Lower leg skin (tissue), 4 donors: ENCODE data around the gene PRKCE. TPM values are rescaled to one million over a fixed set of nuclear protein-coding genes. Genes with fewer than 3 reads are reported as not detected.

Experiments used
- DNase-seq, 2 donors: peaks; one replicate each; pipeline ENCODE4 v3.0.0-alpha.2; 2019; ENCODE audit warnings: low spot score in 2 of 2
- H3K4me3 ChIP-seq: fragments of 200-600 bp; sonication (generic); 2 replicates; pipeline ENCODE4 v1.5.1; 2017; ENCODE audit warnings: mild to moderate bottlenecking, low read depth; ENCODE audit not compliant: poor library complexity, severe bottlenecking
- CTCF ChIP-seq, 3 donors: fragments of 450-650 bp; IDR thresholded peaks; one replicate each; pipeline ENCODE4 v1.5.1; 2016; ENCODE audit warnings: antibody characterized with exemption in 3 of 3, mild to moderate bottlenecking in 3 of 3, moderate library complexity in 2 of 3
- POLR2A ChIP-seq, 2 donors: fragments of 450-650 bp; IDR thresholded peaks; one replicate each; pipeline ENCODE4 v1.6.1; 2016 to 2017; ENCODE audit warnings: antibody characterized with exemption in 2 of 2, mild to moderate bottlenecking in 1 of 2, moderate library complexity in 1 of 2
- WGBS, 2 donors: methylation state at CpG; one replicate each; pipeline ENCODE4 v1.1.5; 2018; 5-methylcytosine and 5-hydroxymethylcytosine counted together
- intact Hi-C: fragments of 100-400 bp; cut with DNase I; formaldehyde crosslinking; loops from one replicate; pipeline ENCODE4 v1.15.0; 2023; ENCODE audit warnings: low total_unique reads
- total RNA-seq, 4 donors: library from RNA; depleted of rRNA; stranded (reverse); fragments of >200 nt; gene quantifications; one replicate each; pipeline ENCODE4 v1.1.0, GENCODE V29; 2016

The PRKCE gene
- total RNA-seq, 4 donors from 2014 or later = 3.5 to 10.3 (median 6.1) TPM

DNA sequence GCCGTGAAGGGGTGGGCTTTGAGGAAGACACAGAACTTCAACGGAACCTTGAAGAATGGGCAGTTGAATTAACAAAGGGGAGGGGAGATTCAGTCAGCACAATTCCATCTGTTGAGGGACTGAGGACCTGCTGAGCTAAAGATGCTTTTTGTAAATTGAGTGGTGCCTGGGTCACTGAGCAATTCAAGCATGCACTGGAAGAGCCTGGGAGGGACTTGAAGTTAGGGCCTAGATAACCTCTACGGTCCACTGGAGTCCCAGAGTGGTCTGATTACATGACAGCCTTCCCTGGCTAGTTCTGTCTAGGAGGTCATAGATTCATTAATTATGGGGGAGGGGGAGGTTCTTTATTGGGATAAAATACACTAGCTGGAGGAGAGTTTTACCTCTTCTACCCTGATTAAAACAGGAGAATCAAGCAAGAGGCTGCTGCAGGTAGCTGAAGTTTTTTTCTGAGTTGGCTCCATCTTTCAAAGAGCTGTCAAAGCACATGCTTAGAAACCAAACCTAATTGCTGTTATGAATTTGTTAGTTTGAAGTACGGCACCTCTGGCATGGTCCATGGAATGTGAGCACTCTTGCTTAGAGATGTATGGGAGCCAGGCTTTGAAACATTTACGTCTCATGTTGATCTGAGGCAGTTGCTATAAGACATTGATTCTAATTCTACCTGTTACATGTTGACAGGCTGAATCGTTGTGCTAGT is 290.2 kb downstream of the PRKCE start:
- no peak for DNase-seq
- H3K4me3 ChIP-seq = no peak overlapping the region

GRCh38 chr2:45942237-45942738 is 290.8 kb downstream of the PRKCE start:
- WGBS, 2 donors = 58 to 72% methylated on average over 9 of the region's 9 CpGs
- TF ChIP-seq POLR2A (IDR thresholded peaks at IDR 0.05) (no peak), CTCF (IDR thresholded peaks at IDR 0.05) (no peak)
- no peak for DNase-seq
- no peak overlapping the region for H3K4me3 ChIP-seq
- intact Hi-C loops = no loop called here

More for the DNA sequence above, 290.2 kb downstream of the PRKCE start:
- 80 to 86% methylated on average over 6 of the region's 6 CpGs for WGBS, 2 donors
- intact Hi-C loops = no loop called here
- TF ChIP-seq CTCF (IDR thresholded peaks at IDR 0.05) (no peak), POLR2A (IDR thresholded peaks at IDR 0.05) (no peak)

DNA sequence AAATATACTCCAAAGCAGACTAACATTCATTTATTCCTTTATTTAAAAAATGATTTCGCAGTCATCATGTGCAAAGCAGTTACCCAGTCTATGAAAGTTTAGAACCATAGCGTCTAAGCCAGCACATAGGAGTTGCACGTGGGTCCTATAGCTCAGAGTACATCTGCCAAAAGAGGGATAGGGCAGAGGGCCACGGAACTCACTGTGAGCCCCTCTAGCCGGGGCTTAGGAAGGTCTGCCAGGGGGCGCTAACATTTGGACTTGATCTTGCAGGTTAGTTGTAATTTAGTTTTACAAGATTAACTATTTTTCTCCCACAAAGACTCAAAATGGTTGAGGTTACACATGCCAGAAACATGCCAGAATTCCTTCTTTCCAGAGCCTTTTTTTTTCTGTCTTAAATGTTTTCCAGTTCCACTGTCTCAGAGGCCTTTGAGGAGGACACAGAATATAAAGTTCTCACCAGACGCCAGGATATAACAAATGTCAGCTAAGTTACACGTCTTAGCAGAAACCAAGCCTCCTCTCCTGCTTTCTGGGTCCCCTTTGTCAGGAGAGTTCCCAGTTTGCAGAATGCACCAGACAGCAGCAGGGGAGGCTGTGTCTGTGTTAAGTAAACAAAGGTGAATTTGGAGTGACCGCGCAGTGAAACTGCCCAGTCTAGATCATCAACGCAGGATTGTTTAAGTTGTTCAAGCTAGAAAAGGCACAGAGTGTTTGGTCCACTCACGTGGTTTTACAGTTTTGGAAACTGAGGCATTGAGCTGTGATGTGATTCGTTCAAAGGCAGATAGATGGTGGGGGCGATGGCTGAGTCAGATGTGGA is 292.0 kb downstream of the PRKCE start:
- WGBS, 2 donors = 83 to 86% methylated on average over 14 of the region's 14 CpGs
- no peak for DNase-seq
- H3K4me3 ChIP-seq = no peak overlapping the region
- TF ChIP-seq POLR2A (IDR thresholded peaks at IDR 0.05) (no peak), CTCF (IDR thresholded peaks at IDR 0.05) (no peak)
- intact Hi-C loops = no loop called here

- TF ChIP-seq POLR2A (IDR thresholded peaks at IDR 0.05) (no peak), CTCF (IDR thresholded peaks at IDR 0.05) (no peak)
- 69 to 75% methylated on average over 6 of the region's 6 CpGs for WGBS, 2 donors
- H3K4me3 ChIP-seq = no peak overlapping the region
- intact Hi-C loops = no loop called here
- no peak for DNase-seq
These were observed 292.6 kb downstream of the PRKCE start for GRCh38 chr2:45944074-45944473.

DNA sequence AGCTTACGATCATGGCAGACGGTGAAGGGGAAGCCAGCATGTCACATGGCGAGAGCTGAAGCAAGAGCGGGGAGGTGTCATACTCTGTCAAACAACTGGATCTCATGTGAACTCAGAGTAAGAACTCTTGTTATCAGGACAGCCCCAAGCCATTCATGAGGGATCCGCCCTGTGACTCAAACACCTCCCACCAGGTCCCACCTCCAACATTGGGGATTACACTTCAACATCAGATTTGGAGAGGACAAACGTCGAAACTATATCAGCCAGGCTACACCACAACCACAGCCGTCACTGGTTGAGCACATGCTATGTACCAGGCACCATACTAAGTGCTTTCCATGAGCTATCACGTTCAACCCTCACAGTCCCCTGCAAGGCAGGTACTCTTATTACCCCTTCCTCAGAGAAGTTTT is 293.8 kb downstream of the PRKCE start:
- TF ChIP-seq CTCF (IDR thresholded peaks at IDR 0.05) (no peak), POLR2A (IDR thresholded peaks at IDR 0.05) (no peak)
- WGBS, 2 donors = 79 to 83% methylated on average over 9 of the region's 9 CpGs
- no peak for DNase-seq
- intact Hi-C loops = no loop called here
- H3K4me3 ChIP-seq = no peak overlapping the region
